K562 (cell line): ENCODE data around the gene CTDSP2.

Experiments
- CTCF ChIP-seq, 3 experiments: IDR thresholded peaks in 2 of 3; conservative IDR thresholded peaks in 1 of 3; 2 replicates each; pipeline ENCODE4 v1.5.1; 2011 to 2012; ENCODE audit warnings: low read length in 3 of 3, mild to moderate bottlenecking in 3 of 3, control low read depth in 2 of 3, improper control_type of control experiment in 1 of 3, inconsistent platforms in 1 of 3, low read depth in 1 of 3, mixed read lengths in 1 of 3, moderate library complexity in 1 of 3; ENCODE audit not compliant: insufficient read depth in 2 of 3
- EP300 ChIP-seq: IDR thresholded peaks from 2 replicates; pipeline ENCODE4 v1.6.1; 2012; ENCODE audit warnings: low read length, improper control_type of control experiment
- GABPB1 ChIP-seq: sonication (generic); formaldehyde crosslinking; IDR thresholded peaks from 2 replicates; pipeline ENCODE4 v1.8.0; 2022; ENCODE audit warnings: mild to moderate bottlenecking, missing genetic modification reagents
- NR1H2 ChIP-seq: sonication (generic); formaldehyde crosslinking; IDR thresholded peaks from 2 replicates; pipeline ENCODE4 v1.4.0; 2020; ENCODE audit warnings: mild to moderate bottlenecking, missing genetic modification reagents
- REST ChIP-seq, 2 experiments: fragments of 450-650 bp; formaldehyde crosslinking in 1 of 2; IDR thresholded peaks; 2 replicates each; pipeline versions ENCODE4 v1.4.0 to v1.6.1; 2014 to 2020; ENCODE audit warnings: mild to moderate bottlenecking in 2 of 2, borderline replicate concordance in 1 of 2, low read depth in 1 of 2
- TBP ChIP-seq: optimal IDR thresholded peaks from 2 replicates; pipeline ENCODE3; 2011; ENCODE audit warnings: low read depth, low read length, improper control_type of control experiment
- ZNF174 ChIP-seq: fragments of 250-450 bp; sonication (Bioruptor Pico); IDR thresholded peaks from 2 replicates; pipeline ENCODE4 v1.4.0; 2020; ENCODE audit warnings: mild to moderate bottlenecking

- TF ChIP-seq CTCF (IDR thresholded peaks at IDR 0.05 in 2 of 3, conservative IDR thresholded peaks at IDR 0.05 in 1 of 3; ENCODE audit: insufficient read depth in 2 of 3, low read depth in 1 of 3, low read length in 3 of 3) (no peak), ZNF174 (CRISPR knock-in tag) (no peak), GABPB1 (CRISPR knock-in tag) (no peak), REST (IDR thresholded peaks at IDR 0.05; ENCODE audit: borderline replicate concordance) (no peak), REST (CRISPR knock-in tag; IDR thresholded peaks at IDR 0.05; ENCODE audit: low read depth) (no peak), TBP (no peak), NR1H2 (CRISPR knock-in tag) (no peak), EP300 (no peak)
These were observed 52.6 kb downstream of the CTDSP2 start for GRCh38 chr12:57793920-57794319.
